Measurements from ENCODE around the gene CRYBA4. TPM values are rescaled to one million over a fixed set of nuclear protein-coding genes. Genes with fewer than 3 reads are reported as not detected.

Gene CRYBA4
- polyA plus RNA-seq, 1 of the 3 experiments (the other 2 are of a cell fraction): not detected

DNA sequence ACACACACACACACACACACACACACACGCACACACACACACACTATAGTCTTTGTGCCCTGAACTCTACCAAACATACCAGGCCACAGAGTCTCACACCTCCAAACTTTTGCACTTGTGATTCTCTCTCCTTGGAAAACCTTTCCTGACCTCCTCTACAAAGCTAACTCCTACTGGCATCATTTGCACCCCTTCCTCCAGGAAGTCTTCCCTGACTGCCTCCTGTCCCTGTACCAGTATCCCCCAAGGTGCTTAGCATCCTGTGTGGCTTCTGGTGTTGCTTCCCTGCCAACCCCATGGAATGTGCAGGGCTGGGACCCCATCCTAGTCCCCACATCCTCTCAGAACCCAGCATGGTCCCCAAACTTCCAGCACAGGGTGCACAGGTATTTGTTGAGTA lies 40.7 kb upstream of the CRYBA4 start:
- Histone ChIP-seq H3K9me3 (no peaks in the 10 kb centered on the region), H2AFZ (ENCODE audit: low read depth) (no peak overlapping the region), H3K9me2 (no peaks in the 10 kb centered on the region), H3K36me3 (replicated peaks in 1 of 2; ENCODE audit: control insufficient read depth in 1 of 2, insufficient read depth in 2 of 2, low read length in 1 of 2) (peaks cover 3 to 4% of the 10 kb centered on the region in 2 experiments), H3F3A (replicated peaks; ENCODE audit: insufficient read depth) (peaks cover 13% of the 10 kb centered on the region), H3K9ac (no peak overlapping the region), H3K27ac (ENCODE audit: low read depth in 2 of 2, low read length in 1 of 2) (no peak overlapping the region), H3K4me1 (ENCODE audit: control insufficient read depth in 1 of 2, insufficient read depth in 2 of 2, low read depth in 1 of 2, low read length in 1 of 2) (peaks cover 10% of the 10 kb centered on the region in 2 experiments; a peak in 3 of 4 replicates), H3K4me3 (ENCODE audit: low read depth in 2 of 2, low read length in 1 of 2) (no peak overlapping the region), H3K79me2 (ENCODE audit: insufficient read depth) (peaks cover 76% of the 10 kb centered on the region), H3K4me2 (no peak overlapping the region), H3K27me3 (ENCODE audit: insufficient read depth) (no peaks in the 10 kb centered on the region), H4K20me1 (ENCODE audit: insufficient read depth) (peaks cover 4% of the 10 kb centered on the region; the same call in 1 of the 2 replicates)
- DNase-seq: no peak
- CTCF ChIA-PET: no interaction called here
- 39% methylated on average over 1 of the region's 1 CpG for WGBS (ENCODE audit: low lambda C conversion rate)
- no peak for TF ChIP-seq ELF1 (IDR thresholded peaks at IDR 0.05)
- no peak for TF ChIP-seq PBX3 (IDR thresholded peaks at IDR 0.05)
- no peak for TF ChIP-seq TAF1 (IDR thresholded peaks at IDR 0.05; ENCODE audit: borderline replicate concordance, low read depth, low read length)
- no peak for TF ChIP-seq RXRA (IDR thresholded peaks at IDR 0.05; ENCODE audit: borderline replicate concordance, low read depth)
- POLR2A ChIA-PET: no interaction called here

GRCh38 chr22:26581633-26582168 lies 40.1 kb upstream of the CRYBA4 start:
- Histone ChIP-seq H3K36me3 (replicated peaks in 1 of 2; ENCODE audit: control insufficient read depth in 1 of 2, insufficient read depth in 2 of 2, low read length in 1 of 2) (peaks cover 3 to 4% of the 10 kb centered on the region in 2 experiments), H3K27me3 (ENCODE audit: insufficient read depth) (no peaks in the 10 kb centered on the region), H2AFZ (ENCODE audit: low read depth) (no peak overlapping the region), H3K4me1 (ENCODE audit: control insufficient read depth in 1 of 2, insufficient read depth in 2 of 2, low read depth in 1 of 2, low read length in 1 of 2) (peaks cover 10% of the 10 kb centered on the region in 2 experiments; a peak in 3 of 4 replicates), H3K79me2 (ENCODE audit: insufficient read depth) (peaks cover 74% of the 10 kb centered on the region), H3K9ac (no peak overlapping the region), H4K20me1 (ENCODE audit: insufficient read depth) (peaks cover 4% of the 10 kb centered on the region; the same call in 1 of the 2 replicates), H3K9me2 (no peaks in the 10 kb centered on the region), H3K27ac (ENCODE audit: low read depth in 2 of 2, low read length in 1 of 2) (no peak overlapping the region), H3K4me3 (ENCODE audit: low read depth in 2 of 2, low read length in 1 of 2) (no peak overlapping the region), H3F3A (replicated peaks; ENCODE audit: insufficient read depth) (peaks cover 20% of the 10 kb centered on the region), H3K4me2 (no peak overlapping the region), H3K9me3 (no peaks in the 10 kb centered on the region)
- POLR2A ChIA-PET: no interaction called here
- no peak for DNase-seq
- 94% methylated on average over 7 of the region's 8 CpGs for WGBS (ENCODE audit: low lambda C conversion rate)
- CTCF ChIA-PET: no interaction called here
- TF ChIP-seq FOSL2 (IDR thresholded peaks at IDR 0.05; ENCODE audit: borderline replicate concordance, low read depth) (no peak), ELF1 (IDR thresholded peaks at IDR 0.05) (no peak), MXI1 (IDR thresholded peaks at IDR 0.05; ENCODE audit: low read depth, low read length) (no peak), RFX5 (IDR thresholded peaks at IDR 0.05; ENCODE audit: low read length) (no peak), NRF1 (IDR thresholded peaks at IDR 0.05; ENCODE audit: low read depth, low read length) (no peak), ZBTB33 (IDR thresholded peaks at IDR 0.05; ENCODE audit: borderline replicate concordance, low read depth) (no peak), MEF2A (IDR thresholded peaks at IDR 0.05; ENCODE audit: borderline replicate concordance, low read depth) (no peak), SIN3A (IDR thresholded peaks at IDR 0.05; ENCODE audit: borderline replicate concordance, low read depth, low read length) (no peak)
